ENCODE data around the gene HES5. TPM values are rescaled to one million over a fixed set of nuclear protein-coding genes. Genes with fewer than 3 reads are reported as not detected.

The HES5 gene
- polyA plus RNA-seq, 1 donor from 2014 or later, result 0.81 TPM

DNA sequence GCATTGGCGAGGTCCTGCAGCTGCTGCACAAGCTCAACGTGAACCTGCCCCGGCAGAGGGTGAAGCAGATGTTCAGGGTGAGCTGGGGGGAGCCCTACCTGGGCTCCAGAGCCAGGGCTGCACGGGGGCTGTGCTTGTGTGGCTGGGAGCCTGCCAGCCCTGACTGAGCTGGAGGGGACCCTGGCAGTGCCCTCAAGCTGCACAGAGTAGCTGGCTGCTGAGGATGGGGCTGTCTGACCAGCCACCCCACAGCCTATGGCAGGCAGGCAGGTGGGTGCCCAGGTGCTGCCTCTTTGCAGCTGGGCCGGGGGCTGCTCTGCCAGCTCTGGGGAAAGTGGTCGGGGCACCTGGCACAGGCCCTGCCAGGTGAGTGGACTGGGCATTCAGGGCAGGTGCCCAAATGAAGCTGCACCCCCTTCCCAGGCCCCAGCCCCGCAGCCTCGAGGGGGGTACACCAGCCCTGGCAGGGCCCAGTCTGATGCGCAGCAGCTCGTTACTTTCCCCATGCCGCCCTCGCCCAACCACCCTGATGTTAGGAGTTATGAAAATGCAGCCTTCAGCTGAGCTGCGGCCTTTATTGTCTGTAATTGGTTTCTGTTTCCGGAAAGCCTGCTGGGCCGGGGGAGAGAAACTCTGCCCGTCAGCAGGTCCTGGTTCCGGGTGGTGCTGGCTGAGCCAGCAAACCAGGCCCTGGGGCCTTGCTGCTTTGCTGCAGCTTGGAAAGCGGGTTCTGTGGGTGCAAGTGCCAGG, 49.7 kb downstream of the HES5 start:
- Histone ChIP-seq H3K9me3 (ENCODE audit: low read length) (no peaks in the 10 kb centered on the region), H3K4me3 (ENCODE audit: low read length) (no peak overlapping the region), H3K4me2 (ENCODE audit: low read length) (no peak overlapping the region), H3K79me2 (replicated peaks; ENCODE audit: insufficient read depth, low read length) (no peaks in the 10 kb centered on the region), H3K9ac (ENCODE audit: low read length) (no peak overlapping the region), H3F3A (ENCODE audit: insufficient read depth, low read length, poor library complexity, severe bottlenecking) (no peaks in the 10 kb centered on the region), H2AFZ (ENCODE audit: low read depth, low read length) (no peak overlapping the region), H3K27me3 (ENCODE audit: insufficient read depth, low read depth, low read length) (no peaks in the 10 kb centered on the region), H3K9me2 (ENCODE audit: insufficient read depth, low read length) (no peaks in the 10 kb centered on the region), H3K27ac (ENCODE audit: low read length) (no peak overlapping the region), H3K36me3 (ENCODE audit: insufficient read depth, low read length) (no peaks in the 10 kb centered on the region), H4K20me1 (ENCODE audit: insufficient read depth) (no peaks in the 10 kb centered on the region)
- TF ChIP-seq, protein P1, sequence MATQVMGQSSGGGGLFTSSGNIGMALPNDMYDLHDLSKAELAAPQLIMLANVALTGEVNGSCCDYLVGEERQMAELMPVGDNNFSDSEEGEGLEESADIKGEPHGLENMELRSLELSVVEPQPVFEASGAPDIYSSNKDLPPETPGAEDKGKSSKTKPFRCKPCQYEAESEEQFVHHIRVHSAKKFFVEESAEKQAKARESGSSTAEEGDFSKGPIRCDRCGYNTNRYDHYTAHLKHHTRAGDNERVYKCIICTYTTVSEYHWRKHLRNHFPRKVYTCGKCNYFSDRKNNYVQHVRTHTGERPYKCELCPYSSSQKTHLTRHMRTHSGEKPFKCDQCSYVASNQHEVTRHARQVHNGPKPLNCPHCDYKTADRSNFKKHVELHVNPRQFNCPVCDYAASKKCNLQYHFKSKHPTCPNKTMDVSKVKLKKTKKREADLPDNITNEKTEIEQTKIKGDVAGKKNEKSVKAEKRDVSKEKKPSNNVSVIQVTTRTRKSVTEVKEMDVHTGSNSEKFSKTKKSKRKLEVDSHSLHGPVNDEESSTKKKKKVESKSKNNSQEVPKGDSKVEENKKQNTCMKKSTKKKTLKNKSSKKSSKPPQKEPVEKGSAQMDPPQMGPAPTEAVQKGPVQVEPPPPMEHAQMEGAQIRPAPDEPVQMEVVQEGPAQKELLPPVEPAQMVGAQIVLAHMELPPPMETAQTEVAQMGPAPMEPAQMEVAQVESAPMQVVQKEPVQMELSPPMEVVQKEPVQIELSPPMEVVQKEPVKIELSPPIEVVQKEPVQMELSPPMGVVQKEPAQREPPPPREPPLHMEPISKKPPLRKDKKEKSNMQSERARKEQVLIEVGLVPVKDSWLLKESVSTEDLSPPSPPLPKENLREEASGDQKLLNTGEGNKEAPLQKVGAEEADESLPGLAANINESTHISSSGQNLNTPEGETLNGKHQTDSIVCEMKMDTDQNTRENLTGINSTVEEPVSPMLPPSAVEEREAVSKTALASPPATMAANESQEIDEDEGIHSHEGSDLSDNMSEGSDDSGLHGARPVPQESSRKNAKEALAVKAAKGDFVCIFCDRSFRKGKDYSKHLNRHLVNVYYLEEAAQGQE (IDR thresholded peaks at IDR 0.05; ENCODE audit: borderline replicate concordance), result no peak
- no peak for TF ChIP-seq SMC3 (conservative IDR thresholded peaks at IDR 0.05; ENCODE audit: poor library complexity)
- no peak for TF ChIP-seq EP300 (conservative IDR thresholded peaks at IDR 0.05; ENCODE audit: poor library complexity, severe bottlenecking)
- TF ChIP-seq, protein P2, sequence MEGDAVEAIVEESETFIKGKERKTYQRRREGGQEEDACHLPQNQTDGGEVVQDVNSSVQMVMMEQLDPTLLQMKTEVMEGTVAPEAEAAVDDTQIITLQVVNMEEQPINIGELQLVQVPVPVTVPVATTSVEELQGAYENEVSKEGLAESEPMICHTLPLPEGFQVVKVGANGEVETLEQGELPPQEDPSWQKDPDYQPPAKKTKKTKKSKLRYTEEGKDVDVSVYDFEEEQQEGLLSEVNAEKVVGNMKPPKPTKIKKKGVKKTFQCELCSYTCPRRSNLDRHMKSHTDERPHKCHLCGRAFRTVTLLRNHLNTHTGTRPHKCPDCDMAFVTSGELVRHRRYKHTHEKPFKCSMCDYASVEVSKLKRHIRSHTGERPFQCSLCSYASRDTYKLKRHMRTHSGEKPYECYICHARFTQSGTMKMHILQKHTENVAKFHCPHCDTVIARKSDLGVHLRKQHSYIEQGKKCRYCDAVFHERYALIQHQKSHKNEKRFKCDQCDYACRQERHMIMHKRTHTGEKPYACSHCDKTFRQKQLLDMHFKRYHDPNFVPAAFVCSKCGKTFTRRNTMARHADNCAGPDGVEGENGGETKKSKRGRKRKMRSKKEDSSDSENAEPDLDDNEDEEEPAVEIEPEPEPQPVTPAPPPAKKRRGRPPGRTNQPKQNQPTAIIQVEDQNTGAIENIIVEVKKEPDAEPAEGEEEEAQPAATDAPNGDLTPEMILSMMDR (IDR thresholded peaks at IDR 0.05; ENCODE audit: poor library complexity, severe bottlenecking), result no peak
- no peak for TF ChIP-seq EZH2 (IDR thresholded peaks at IDR 0.05; ENCODE audit: borderline replicate concordance, insufficient read depth, low read length, poor library complexity, severe bottlenecking)
- TF ChIP-seq MXI1 (conservative IDR thresholded peaks at IDR 0.05; ENCODE audit: poor library complexity, severe bottlenecking), result no peak
- no peak for TF ChIP-seq RAD21 (conservative IDR thresholded peaks at IDR 0.05)
- TF ChIP-seq POLR2AphosphoS5 (IDR thresholded peaks at IDR 0.05), result no peak
- TF ChIP-seq TAF1 (IDR thresholded peaks at IDR 0.05; ENCODE audit: low read depth), result no peak

DNA sequence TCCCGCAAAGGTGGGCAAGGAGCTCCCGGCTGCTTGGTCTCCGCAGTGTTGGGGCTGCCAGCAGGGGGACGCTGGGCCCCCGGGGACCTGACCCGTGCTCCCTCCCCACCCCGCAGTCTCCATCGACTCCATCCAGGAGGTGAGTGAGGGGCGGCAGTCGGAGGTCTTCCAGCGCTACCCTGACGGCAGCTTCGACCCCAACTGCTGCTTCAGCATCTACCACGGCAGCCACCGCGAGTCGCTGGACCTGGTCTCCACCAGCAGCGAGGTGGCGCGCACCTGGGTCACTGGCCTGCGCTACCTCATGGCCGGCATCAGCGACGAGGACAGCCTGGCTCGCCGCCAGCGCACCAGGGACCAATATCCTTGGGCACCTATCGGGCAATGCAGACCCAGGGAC, 50.4 kb downstream of the HES5 start:
- Histone ChIP-seq H3F3A (ENCODE audit: insufficient read depth, low read length, poor library complexity, severe bottlenecking) (no peaks in the 10 kb centered on the region), H3K9me2 (ENCODE audit: insufficient read depth, low read length) (no peaks in the 10 kb centered on the region), H3K4me2 (ENCODE audit: low read length) (no peak overlapping the region), H4K20me1 (ENCODE audit: insufficient read depth) (no peaks in the 10 kb centered on the region), H3K27ac (ENCODE audit: low read length) (no peak overlapping the region), H2AFZ (ENCODE audit: low read depth, low read length) (no peak overlapping the region), H3K79me2 (replicated peaks; ENCODE audit: insufficient read depth, low read length) (no peaks in the 10 kb centered on the region), H3K9ac (ENCODE audit: low read length) (no peak overlapping the region), H3K36me3 (ENCODE audit: insufficient read depth, low read length) (no peaks in the 10 kb centered on the region), H3K27me3 (ENCODE audit: insufficient read depth, low read depth, low read length) (no peaks in the 10 kb centered on the region), H3K4me3 (ENCODE audit: low read length) (no peak overlapping the region), H3K9me3 (ENCODE audit: low read length) (no peaks in the 10 kb centered on the region)
- TF ChIP-seq EZH2 (IDR thresholded peaks at IDR 0.05; ENCODE audit: borderline replicate concordance, insufficient read depth, low read length, poor library complexity, severe bottlenecking), result no peak
- no peak for TF ChIP-seq SMC3 (conservative IDR thresholded peaks at IDR 0.05; ENCODE audit: poor library complexity)
- TF ChIP-seq RAD21 (conservative IDR thresholded peaks at IDR 0.05), result no peak
- no peak for TF ChIP-seq TAF1 (IDR thresholded peaks at IDR 0.05; ENCODE audit: low read depth)
- TF ChIP-seq, protein P2 (IDR thresholded peaks at IDR 0.05; ENCODE audit: poor library complexity, severe bottlenecking), result no peak
- TF ChIP-seq, protein P1 (IDR thresholded peaks at IDR 0.05; ENCODE audit: borderline replicate concordance), result no peak
- TF ChIP-seq MXI1 (conservative IDR thresholded peaks at IDR 0.05; ENCODE audit: poor library complexity, severe bottlenecking), result no peak
- no peak for TF ChIP-seq POLR2AphosphoS5 (IDR thresholded peaks at IDR 0.05)
- TF ChIP-seq EP300 (conservative IDR thresholded peaks at IDR 0.05; ENCODE audit: poor library complexity, severe bottlenecking), result no peak
